GM21529 (cell line): ENCODE measurements around the gene RBM6.
"Not testable (repeated sequence)": the region's sequence is repeated elsewhere in the genome, so short reads cannot be mapped to it uniquely, and the experiment has no call there.

ENCODE experiments used
- ATAC-seq: cut with Tn5 transposase; IDR thresholded peaks from one replicate; pipeline ENCODE4 v1.9.1; 2021; ENCODE audit not compliant: unreplicated experiment

RBM6 gene

GRCh38 chr3:49968346-49968745, 28.4 kb downstream of the RBM6 start:
- ATAC-seq, result no peak

GRCh38 chr3:49972656-49973055, 32.7 kb downstream of the RBM6 start:
- no peak for ATAC-seq

DNA sequence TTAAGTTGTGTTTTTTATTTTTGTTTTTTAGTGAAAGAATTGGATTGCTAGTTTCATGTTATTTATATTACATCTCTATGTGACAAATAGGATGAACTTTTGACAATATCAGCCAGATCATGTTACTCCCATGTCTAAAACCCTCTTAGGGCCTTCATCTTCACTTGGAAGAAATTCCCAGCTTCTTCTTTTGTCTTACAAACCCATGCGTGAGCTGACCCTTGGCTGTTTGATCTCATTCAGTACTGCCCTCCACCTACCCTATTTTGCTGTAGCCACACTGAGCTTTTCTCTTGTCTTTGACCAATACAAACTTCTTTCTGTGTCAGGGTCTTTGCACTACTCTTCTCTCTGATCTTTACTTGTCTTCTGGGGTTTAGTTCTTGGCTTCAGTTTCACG, 37.0 kb downstream of the RBM6 start:
- ATAC-seq, result no peak

GRCh38 chr3:49984394-49984793, 44.4 kb downstream of the RBM6 start:
- no peak for ATAC-seq

DNA sequence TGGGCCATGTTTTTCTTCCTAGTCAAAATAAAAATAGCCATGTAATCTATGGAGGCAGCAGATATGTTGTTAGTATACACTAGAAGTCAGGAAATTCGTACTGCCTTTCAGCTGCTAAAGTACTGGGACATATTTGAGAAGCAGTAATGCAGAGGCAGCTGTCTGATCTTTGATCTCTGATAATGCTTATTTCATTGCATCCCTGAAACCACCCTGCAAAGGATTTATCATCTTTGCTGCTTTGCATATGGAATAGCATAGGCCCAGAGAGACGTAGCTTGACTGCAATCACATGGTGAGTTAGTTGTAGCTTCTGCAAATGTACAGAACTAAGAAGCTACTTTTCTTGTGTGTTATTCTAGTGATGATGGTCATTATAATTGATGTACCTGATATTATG, 52.4 kb downstream of the RBM6 start:
- ATAC-seq, result no peak

GRCh38 chr3:49994476-49994875, 54.5 kb downstream of the RBM6 start:
- no peak for ATAC-seq

DNA sequence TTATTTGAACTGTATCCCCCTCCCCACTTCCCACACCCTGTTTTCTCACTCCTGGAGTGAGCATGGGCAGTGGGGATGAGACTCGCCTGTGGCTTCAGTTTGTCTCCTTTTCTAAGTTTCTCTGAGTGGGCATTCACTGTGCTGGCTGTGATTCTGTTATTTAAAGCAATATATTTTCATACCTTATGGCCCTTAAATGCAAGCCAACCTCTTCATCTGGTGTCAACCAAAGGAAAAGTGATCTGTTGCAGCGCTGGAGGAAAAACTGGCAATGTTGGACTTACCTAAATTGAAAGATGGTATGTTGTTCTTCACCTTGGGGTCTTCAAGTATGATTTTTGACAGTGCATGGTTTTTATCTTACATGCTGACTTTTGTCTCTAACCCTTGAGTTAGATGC, 56.1 kb downstream of the RBM6 start:
- no peak for ATAC-seq

GRCh38 chr3:49997862-49998261, 57.9 kb downstream of the RBM6 start:
- ATAC-seq, result no peak

DNA sequence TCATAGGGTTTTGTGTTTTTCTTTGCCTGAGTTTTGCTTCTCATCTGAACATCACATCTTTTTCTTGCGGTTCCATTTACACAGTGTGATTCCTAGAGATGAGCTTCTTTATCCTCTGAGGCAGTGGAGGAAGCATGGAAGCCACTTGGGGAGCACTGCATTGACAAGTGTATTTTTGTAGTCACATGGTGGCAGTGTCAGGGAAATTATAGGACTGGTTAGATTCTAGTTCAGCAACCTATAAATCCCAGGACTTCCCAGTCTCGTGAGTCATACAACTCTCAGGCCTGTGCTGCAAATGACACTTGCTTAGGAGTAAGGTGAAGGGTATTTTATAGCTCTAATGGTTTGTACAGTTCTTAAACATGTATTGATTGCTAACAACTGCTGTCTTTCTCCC, 58.4 kb downstream of the RBM6 start:
- ATAC-seq, result no peak

DNA sequence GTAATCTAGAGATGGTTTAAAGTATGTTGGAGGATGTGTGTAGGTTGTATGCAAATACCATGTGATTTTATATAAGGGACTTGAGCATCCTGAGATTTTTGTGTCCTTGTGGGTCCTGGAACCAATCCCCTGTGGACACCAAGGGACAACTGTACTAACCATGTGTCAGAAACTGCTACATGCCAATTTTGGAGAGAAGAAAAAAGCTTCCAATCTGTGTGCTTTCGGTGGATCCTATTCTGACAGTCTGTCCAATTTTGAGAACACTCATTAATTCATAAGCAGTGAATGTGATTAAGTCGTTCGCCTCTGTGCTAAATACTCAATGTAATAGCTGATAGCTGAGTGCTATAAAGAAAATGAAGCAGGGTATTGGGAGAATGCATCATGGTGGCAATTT, 61.6 kb downstream of the RBM6 start:
- ATAC-seq, result no peak

DNA sequence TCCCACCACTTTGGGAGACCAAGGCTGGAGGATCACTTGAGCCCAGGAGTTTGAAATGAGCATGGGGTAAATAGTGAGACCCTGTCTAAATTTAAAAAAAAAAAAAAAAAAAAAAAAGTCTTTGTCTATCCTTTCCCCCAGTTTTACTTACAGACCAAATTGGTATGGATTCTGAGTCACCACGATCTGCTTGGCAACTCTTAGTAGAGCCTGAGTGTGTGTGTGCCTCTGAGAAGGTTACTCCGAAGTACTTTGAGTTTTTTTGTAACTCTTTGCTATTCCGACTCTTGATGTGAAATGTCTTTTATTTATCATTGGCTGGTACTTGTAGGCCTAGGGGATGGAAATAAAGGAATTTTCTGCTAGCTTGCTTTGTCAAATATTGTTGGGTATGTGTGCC, 63.3 kb downstream of the RBM6 start:
- no peak for ATAC-seq

DNA sequence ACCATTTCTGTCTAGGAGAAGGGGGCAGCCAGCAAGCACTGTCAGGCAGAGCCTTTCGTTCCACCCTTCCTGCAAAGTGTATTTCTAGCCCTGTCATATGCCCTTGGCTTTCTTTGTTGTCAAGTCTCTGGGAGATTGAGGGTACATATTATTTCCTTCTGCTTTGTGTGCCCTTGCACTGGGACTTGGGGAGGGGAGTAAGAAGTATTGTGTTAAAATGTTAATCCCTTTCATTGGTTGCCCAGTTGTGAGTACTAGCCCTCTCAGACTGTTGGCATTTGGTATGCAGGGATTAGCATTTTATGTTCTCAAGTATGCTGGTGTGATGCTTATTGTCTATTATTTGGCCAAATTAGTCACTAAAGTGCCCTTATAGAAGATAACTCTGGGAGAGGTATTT, 63.9 kb downstream of the RBM6 start:
- no peak for ATAC-seq

DNA sequence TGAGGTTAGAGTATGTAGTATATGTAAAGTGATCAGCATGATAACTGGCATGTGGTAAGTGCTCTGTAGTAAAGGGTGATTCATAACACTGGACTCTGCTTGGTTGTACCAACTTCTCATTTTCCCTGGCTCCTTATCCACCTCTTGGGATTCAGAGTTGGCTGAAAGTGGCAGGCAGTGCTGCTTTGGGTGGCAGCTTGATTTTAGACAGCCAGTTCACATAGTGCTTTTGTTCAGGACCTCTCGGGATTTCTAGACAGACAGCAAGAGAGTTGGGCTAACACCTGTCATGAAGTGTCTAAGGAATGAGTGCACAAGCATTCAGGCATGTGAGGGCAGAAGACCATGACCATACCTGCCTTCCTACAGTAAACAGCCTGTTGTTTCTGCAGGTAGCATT, 69.0 kb downstream of the RBM6 start:
- no peak for ATAC-seq

GRCh38 chr3:50010959-50011358, 71.0 kb downstream of the RBM6 start:
- ATAC-seq, result no peak

DNA sequence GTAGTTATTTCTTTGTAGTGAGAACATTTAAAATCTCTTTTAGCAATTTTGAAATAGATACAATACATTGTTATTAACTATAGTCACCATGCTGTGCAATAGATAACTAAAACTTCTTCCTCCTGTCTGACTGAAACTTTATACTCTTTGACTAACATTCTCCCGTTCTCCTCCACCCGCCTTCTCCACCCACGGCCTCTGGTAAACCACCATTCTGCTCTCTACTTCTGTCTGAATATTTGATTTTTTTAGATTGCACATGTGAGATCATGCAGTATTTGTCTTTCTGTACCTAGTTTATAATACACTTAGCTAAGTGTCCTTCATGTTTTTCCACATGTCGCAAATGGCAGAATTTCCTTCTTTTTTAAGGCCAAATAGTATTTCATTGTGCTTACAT, 76.0 kb downstream of the RBM6 start:
- ATAC-seq, result no peak

DNA sequence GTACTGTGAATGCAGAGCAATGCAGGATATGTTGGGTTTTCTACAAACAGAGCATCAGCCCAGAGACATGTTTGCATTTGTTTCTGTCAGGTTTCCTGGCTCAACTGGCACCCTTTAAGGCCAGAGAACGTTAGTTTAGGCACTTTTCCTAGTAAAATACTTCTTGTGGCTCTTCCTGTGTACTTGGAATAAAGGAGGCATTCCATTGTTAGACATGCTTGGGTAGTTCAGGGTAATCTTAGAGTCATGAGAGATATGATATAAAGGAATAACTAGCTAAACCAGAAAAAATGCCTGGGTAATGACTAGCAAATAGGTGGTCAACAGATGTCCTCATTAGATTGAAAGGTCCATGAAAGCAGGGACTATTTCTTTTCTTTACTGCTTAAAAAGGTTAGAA, 88.4 kb downstream of the RBM6 start:
- ATAC-seq, result no peak

GRCh38 chr3:50031201-50031600, 91.3 kb downstream of the RBM6 start:
- not testable (repeated sequence) for ATAC-seq

DNA sequence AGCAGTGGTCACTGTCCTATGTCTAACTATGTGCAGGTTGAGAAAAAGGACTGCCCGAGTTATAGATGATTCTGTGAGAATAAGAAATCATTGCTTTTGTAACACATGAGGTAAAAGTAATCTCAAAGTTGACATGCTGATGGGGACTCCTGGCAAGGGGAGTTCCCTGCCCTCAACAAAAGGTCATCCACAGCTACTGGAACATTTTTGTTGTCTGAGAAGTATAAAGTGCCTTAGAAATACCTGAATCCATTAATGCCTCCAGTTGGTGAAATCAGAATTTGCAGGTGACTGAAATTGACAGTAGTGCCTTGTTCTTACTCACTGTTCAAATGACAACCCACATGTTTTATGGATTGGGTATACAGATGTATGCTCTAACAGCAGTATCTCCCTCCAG, 105.0 kb downstream of the RBM6 start:
- ATAC-seq, result no peak

DNA sequence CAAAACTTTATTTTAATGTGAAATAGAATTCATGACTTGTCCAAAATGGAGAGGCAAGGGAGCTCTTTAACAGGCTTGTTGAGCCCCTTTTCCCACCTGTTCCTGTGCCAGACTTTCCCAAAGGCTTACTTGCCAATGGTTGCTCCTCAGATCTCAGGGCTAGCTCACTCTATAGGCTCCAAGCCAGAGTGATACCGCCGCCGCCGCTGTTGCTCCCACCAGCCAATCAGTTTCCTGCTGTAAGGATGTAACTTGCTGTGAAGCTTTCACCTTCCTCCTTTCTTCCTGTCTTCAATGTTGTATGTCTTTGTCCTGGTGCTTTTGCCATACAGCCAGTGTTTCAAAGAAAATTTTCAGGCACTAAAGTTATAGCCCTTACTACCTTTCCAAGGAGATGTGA, 107.5 kb downstream of the RBM6 start:
- no peak for ATAC-seq

- no peak for ATAC-seq
Observed at GRCh38 chr3:50050361-50050760, 110.4 kb downstream of the RBM6 start.

GRCh38 chr3:50057756-50058155, 117.8 kb downstream of the RBM6 start:
- no peak for ATAC-seq

DNA sequence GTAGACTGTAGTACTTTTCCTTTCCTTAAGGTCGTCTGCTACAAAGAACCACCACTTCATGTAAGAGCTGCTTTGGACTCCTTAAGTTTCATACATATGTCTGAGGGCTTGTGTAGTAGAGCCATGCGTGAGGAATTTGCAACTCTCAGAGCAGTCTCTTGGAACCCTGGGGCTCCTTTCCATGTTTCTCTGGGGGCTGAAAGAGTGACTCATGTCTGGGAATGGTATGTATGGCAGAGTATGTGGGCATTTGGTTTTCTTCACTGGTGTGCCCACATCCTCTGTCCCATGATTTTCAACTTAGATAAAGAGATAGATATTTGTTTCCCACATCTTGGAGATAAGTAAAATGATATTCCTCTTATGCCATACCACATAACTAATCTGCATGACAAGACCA, 128.2 kb downstream of the RBM6 start:
- no peak for ATAC-seq

DNA sequence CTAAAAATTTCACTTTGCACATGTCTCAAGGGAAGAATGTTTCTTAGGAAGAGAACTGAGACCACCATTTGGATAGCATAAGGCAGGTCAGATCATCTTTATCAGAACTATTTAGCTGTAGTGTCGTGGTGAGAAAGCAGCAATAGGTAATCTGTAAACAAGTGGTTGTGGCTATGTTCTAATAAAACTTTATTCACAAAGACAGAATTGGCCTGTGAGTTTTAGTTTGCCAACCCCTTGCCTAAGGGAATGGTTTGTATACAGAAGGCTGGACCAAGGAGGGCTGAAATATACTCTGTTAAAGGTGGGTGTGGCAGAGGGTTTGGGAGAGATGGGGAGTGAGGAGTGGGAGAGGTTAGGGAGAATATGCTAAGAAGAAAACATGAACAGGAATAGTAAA, 138.1 kb downstream of the RBM6 start:
- ATAC-seq, result no peak

GRCh38 chr3:50078622-50079021, 138.7 kb downstream of the RBM6 start:
- ATAC-seq, result no peak
